Endothelial cell of umbilical vein (primary cell): ENCODE results near the gene ZBED4. TPM values are rescaled to one million over a fixed set of nuclear protein-coding genes. Genes with fewer than 3 reads are reported as not detected.

Source experiments
- BruUV-seq: library from RNA; stranded (reverse); fragments of 400-500 nt; replicated peaks from 2 replicates; lab custom pipeline; 2021; lab: Mats Ljungman, UMichigan
- CTCF ChIA-PET: fragments of 300-600, 350-600 bp; sonication (Branson Sonifier 250); formaldehyde crosslinking; loops from one replicate; lab custom pipeline; 2021; ENCODE audit warnings: antibody characterized with exemption, inconsistent platforms; lab: Charles Lee
- POLR2A ChIA-PET: fragments of 300-600, 350-600 bp; sonication (Branson Sonifier 250); formaldehyde crosslinking; loops from one replicate; lab custom pipeline; 2021; ENCODE audit warnings: antibody characterized with exemption, inconsistent platforms; lab: Charles Lee
- DNase-seq: peaks from one replicate; pipeline ENCODE4 v3.0.0-alpha.2; 2011; ENCODE audit warnings: low read depth, low spot score
- FAIRE-seq: peaks from 2 replicates; lab custom pipeline; 2011; peaks lifted over from hg19 to GRCh38; lab: Jason Lieb, UNC
- H2AFZ ChIP-seq: 2 replicates; pipeline ENCODE4 v1.6.0; 2012; ENCODE audit warnings: low read depth, low read length, control low read depth, inconsistent platforms
- H3K27ac ChIP-seq: 2 replicates; pipeline ENCODE4 v1.5.1; 2011; ENCODE audit warnings: low read depth, mild to moderate bottlenecking, control low read depth, low read length, moderate library complexity; ENCODE audit not compliant: insufficient read depth
- H3K27me3 ChIP-seq, 2 experiments: 2 replicates each; pipeline versions ENCODE4 v1.6.0 to v1.6.1; 2011; ENCODE audit warnings: low read length in 2 of 2, mixed read lengths in 1 of 2; ENCODE audit not compliant: control insufficient read depth in 2 of 2, insufficient read depth in 2 of 2
- H3K36me3 ChIP-seq, 2 experiments: 2 replicates in 1 of 2; 3 replicates in 1 of 2; pipeline ENCODE4 v1.5.1; 2011; ENCODE audit warnings: low read length in 2 of 2, mild to moderate bottlenecking in 1 of 2, moderate library complexity in 1 of 2; ENCODE audit not compliant: control insufficient read depth in 2 of 2, insufficient read depth in 2 of 2; ENCODE audit errors: extremely low read depth in 1 of 2
- H3K4me1 ChIP-seq: 3 replicates; pipeline ENCODE4 v1.5.1; 2011; ENCODE audit warnings: mild to moderate bottlenecking, low read length; ENCODE audit not compliant: control insufficient read depth, insufficient read depth; ENCODE audit errors: extremely low read depth
- H3K4me2 ChIP-seq: 2 replicates; pipeline ENCODE4 v1.6.1; 2011; ENCODE audit warnings: low read length, control low read depth, mixed read lengths; ENCODE audit not compliant: insufficient read depth
- H3K4me3 ChIP-seq, 3 experiments: fragments of 200-600 bp in 1 of 3; sonication (generic), shearing (Covaris generic) in 1 of 3; replicated peaks in 1 of 3; 2 replicates each; pipeline ENCODE4 v1.5.1; 2011 to 2016; ENCODE audit warnings: control low read depth in 3 of 3, low read length in 3 of 3, mild to moderate bottlenecking in 2 of 3, inconsistent platforms in 1 of 3, low read depth in 1 of 3, moderate library complexity in 1 of 3; ENCODE audit not compliant: insufficient read depth in 1 of 3
- H3K79me2 ChIP-seq: 2 replicates; pipeline ENCODE4 v1.6.0; 2012; ENCODE audit warnings: low read length, inconsistent platforms; ENCODE audit not compliant: control insufficient read depth, insufficient read depth
- H3K9ac ChIP-seq: replicated peaks from 2 replicates; pipeline ENCODE3; 2011; ENCODE audit warnings: low read length, control low read depth; ENCODE audit not compliant: insufficient read depth; ENCODE audit errors: extremely low read depth
- H3K9me1 ChIP-seq: replicated peaks from 3 replicates; pipeline ENCODE4 v1.6.0; 2011; ENCODE audit warnings: mild to moderate bottlenecking, low read length; ENCODE audit not compliant: control insufficient read depth, insufficient read depth; ENCODE audit errors: extremely low read depth
- H3K9me3 ChIP-seq: replicated peaks from 2 replicates; pipeline ENCODE4 v1.5.1; 2012; ENCODE audit warnings: low read length, inconsistent platforms; ENCODE audit not compliant: control insufficient read depth, insufficient read depth
- H4K20me1 ChIP-seq: replicated peaks from 2 replicates; pipeline ENCODE3; 2011; ENCODE audit warnings: mild to moderate bottlenecking, low read length; ENCODE audit not compliant: control insufficient read depth, insufficient read depth; ENCODE audit errors: extremely low read depth
- EZH2 ChIP-seq: IDR thresholded peaks from 2 replicates; pipeline ENCODE4 v1.6.1; 2012; ENCODE audit warnings: borderline replicate concordance, low read depth, mild to moderate bottlenecking, moderate library complexity, low read length, inconsistent platforms; ENCODE audit not compliant: severe bottlenecking
- GATA2 ChIP-seq: IDR thresholded peaks from 2 replicates; pipeline ENCODE4 v1.7.0; 2011; ENCODE audit warnings: low read depth, mild to moderate bottlenecking, moderate library complexity, mixed read lengths, low read length; ENCODE audit not compliant: insufficient read length, insufficient read depth
- JUN ChIP-seq: IDR thresholded peaks from 2 replicates; pipeline ENCODE4 v1.6.1; 2011; ENCODE audit warnings: borderline replicate concordance, low read depth; ENCODE audit not compliant: insufficient read length, insufficient read depth
- POLR2A ChIP-seq: IDR thresholded peaks from 2 replicates; pipeline ENCODE4 v1.6.1; 2012; ENCODE audit warnings: low read depth, mild to moderate bottlenecking, control low read depth, low read length
- POLR2AphosphoS5 ChIP-seq: IDR thresholded peaks from 2 replicates; pipeline ENCODE4 v1.6.1; 2012; ENCODE audit warnings: low read depth, mild to moderate bottlenecking, control low read depth, low read length, moderate library complexity; ENCODE audit not compliant: insufficient read depth
- dilution Hi-C: fragments of 300-500 bp; cut with MboI; formaldehyde crosslinking; loops from one replicate; pipeline ENCODE4 v1.15.0; 2019; ENCODE audit warnings: low sequenced_read_pairs; ENCODE audit not compliant: extremely low pct_ligation_motif_present
- intact Hi-C: fragments of 100-400 bp; cut with micrococcal nuclease; formaldehyde crosslinking; loops from one replicate; pipeline ENCODE4 v1.10.0; 2022
- polyA plus RNA-seq, 4 experiments: library from polyadenylated mRNA; depleted of rRNA in 3 of 4; stranded (reverse) in 3 of 4; unstranded in 1 of 4; fragments of >200 nt; gene quantifications; 2 replicates each; pipeline versions ENCODE4 v1.2.1 to v1.2.3, GENCODE V29; 2011 to 2012; ENCODE audit warnings: missing spikeins in 1 of 4
- total RNA-seq: library from RNA; stranded (reverse); gene quantifications from 2 replicates; pipeline ENCODE4 v1.2.3, GENCODE V29; 2021
- TF ChIP-seq, protein P1 (sequence below): IDR thresholded peaks from 2 replicates; pipeline ENCODE4 v1.6.1; 2011; ENCODE audit not compliant: insufficient read depth, insufficient read length

The ZBED4 gene
- total and polyA plus RNA-seq, 2 donors (not counting 3 experiments of a cell fraction or from before 2014, with no cell fraction given) = 8.6 to 18.2 TPM

DNA sequence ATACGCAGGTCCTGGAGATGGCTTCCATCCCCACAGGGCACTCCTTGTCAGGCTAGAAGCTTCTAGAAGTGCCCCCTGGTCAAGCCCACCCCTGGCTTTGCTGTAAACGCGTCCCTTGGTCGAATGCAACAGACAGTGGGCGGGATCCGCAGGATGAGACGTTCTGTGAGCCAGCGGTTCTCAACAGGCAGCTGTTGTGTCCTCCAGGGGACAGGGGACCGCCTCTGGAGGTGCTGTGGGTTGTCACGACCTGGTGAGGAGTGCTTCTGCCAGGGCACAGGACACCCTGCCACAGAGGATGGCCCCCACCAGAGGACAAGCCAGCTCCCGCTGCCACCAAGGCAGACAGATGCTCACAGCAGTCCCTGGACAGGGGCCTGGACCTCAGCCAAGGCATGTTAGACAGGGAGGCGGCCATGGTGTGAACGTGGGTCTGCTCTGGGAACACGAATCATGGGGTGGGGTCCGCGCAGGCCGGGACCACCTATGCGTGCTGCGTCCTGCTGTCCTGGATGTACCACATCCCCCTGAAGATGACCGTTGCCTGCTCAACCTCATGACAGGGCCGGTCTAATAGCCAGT is 76.4 kb downstream of the ZBED4 start:
- H3K9me3 ChIP-seq = no peaks in the 10 kb centered on the region
- POLR2A ChIA-PET = interaction anchor here (1.4 to 1.5 kb wide), 2 partner anchors 33 to 100 kb away, joined by 6 to 10 read pairs; no protein-coding TSS in a partner anchor
- H4K20me1 ChIP-seq = no peaks in the 10 kb centered on the region
- no peaks in the 10 kb centered on the region for H3K27me3 ChIP-seq
- H3K4me1 ChIP-seq = peaks cover 39% of the 10 kb centered on the region
- H3K4me2 ChIP-seq = no peak overlapping the region
- dilution Hi-C loops = no loop called here
- no peak for FAIRE-seq
- CTCF ChIA-PET = interaction anchor here (0.6 to 2.7 kb wide), 20 partner anchors 10 to 292 kb away, joined by 3 to 174 read pairs (median 6); partner anchors contain the start of genes ALG12, CRELD2, IL17REL and PANX2
- no peak overlapping the region for H2AFZ ChIP-seq
- no peak overlapping the region for H3K27ac ChIP-seq
- no peaks in the 10 kb centered on the region for H3K79me2 ChIP-seq
- H3K36me3 ChIP-seq = no peaks in the 10 kb centered on the region
- no TSS peak for BruUV-seq
- DNase-seq = no peak
- H3K9me1 ChIP-seq = no peaks in the 10 kb centered on the region
- TF ChIP-seq, protein P1, sequence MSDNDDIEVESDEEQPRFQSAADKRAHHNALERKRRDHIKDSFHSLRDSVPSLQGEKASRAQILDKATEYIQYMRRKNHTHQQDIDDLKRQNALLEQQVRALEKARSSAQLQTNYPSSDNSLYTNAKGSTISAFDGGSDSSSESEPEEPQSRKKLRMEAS = no peak
- no peak for TF ChIP-seq GATA2
- no peak for TF ChIP-seq POLR2AphosphoS5
- no peak for TF ChIP-seq EZH2
- no peak for TF ChIP-seq JUN
- TF ChIP-seq POLR2A = no peak
- intact Hi-C loops = no loop called here
- no peak overlapping the region for H3K4me3 ChIP-seq
- H3K9ac ChIP-seq = no peak overlapping the region
